ENCODE results near the gene HPCA.
"Not testable (repeated sequence)": the region's sequence is repeated elsewhere in the genome, so short reads cannot be mapped to it uniquely, and the experiment has no call there.

Gene HPCA

DNA sequence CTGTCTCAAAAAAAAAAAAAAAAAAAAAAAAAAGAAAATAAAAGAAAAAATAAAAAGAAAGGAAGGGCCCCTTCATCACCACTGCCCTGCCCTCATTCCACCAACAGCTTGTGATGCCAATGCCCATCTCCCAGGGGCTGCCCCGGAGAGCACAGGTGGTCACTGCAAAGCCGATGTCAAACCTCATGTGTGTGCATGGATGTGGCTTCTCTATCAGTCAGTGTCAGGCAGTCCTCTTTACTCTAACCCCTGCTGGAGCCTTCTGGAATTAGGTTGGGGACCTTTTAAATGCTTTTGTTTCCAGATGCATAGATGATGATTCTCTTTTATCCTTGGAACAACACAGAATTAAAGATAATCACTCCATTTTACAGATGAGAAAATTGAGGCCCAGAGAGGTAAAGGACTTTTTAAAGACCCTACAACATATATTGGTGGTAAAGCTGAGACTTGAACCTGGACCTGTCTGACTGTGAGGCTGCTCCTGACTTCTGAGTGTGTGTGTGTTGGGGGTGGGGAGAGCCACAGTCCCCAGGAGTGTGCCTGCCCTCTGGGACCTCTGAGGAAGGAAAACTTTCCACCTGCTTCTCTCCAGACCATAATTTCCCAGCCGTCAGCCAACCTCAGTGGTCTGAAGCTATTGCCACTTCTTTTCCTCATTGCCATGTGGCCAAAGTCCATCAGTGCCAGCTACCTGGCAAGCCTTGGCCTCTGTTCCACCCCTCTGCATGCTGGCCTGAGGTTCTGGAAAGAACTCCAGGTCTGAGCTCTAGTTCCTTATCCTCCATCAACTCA lies 17.9 kb downstream of the HPCA start:
- no peak for DNase-seq (ENCODE audit: low read depth)
- TF ChIP-seq, protein P1, sequence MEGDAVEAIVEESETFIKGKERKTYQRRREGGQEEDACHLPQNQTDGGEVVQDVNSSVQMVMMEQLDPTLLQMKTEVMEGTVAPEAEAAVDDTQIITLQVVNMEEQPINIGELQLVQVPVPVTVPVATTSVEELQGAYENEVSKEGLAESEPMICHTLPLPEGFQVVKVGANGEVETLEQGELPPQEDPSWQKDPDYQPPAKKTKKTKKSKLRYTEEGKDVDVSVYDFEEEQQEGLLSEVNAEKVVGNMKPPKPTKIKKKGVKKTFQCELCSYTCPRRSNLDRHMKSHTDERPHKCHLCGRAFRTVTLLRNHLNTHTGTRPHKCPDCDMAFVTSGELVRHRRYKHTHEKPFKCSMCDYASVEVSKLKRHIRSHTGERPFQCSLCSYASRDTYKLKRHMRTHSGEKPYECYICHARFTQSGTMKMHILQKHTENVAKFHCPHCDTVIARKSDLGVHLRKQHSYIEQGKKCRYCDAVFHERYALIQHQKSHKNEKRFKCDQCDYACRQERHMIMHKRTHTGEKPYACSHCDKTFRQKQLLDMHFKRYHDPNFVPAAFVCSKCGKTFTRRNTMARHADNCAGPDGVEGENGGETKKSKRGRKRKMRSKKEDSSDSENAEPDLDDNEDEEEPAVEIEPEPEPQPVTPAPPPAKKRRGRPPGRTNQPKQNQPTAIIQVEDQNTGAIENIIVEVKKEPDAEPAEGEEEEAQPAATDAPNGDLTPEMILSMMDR (IDR thresholded peaks at IDR 0.05; ENCODE audit: insufficient read depth, low read depth, low read length, missing control alignments) = no peak

DNA sequence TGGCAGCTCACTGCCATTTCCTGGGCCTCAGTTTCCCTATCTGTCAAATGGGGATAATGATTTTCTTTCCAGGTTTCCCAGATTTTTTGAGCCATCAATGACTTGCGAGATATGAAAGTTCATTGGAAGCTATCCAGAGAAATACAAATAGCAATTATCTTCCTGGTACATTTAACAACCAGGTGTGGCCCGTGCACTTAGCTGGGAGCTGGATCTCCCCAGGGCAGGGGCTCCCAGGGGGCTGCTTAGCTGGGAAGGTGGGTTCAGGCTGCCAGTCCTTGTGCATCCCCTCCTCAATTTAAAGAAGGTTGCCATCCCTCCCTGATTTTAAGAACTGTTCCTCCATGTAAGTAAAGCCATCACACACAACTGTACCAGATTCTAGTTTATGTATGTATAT lies 18.5 kb downstream of the HPCA start:
- H3K4me3 ChIP-seq (ENCODE audit: low read length) = no peak overlapping the region
- DNase-seq (ENCODE audit: low read depth) = no peak
- TF ChIP-seq, protein P1 (IDR thresholded peaks at IDR 0.05; ENCODE audit: insufficient read depth, low read depth, low read length, missing control alignments) = no peak

More for the DNA sequence above, 17.9 kb downstream of the HPCA start:
- H3K4me3 ChIP-seq (ENCODE audit: low read length) = no peak overlapping the region

DNA sequence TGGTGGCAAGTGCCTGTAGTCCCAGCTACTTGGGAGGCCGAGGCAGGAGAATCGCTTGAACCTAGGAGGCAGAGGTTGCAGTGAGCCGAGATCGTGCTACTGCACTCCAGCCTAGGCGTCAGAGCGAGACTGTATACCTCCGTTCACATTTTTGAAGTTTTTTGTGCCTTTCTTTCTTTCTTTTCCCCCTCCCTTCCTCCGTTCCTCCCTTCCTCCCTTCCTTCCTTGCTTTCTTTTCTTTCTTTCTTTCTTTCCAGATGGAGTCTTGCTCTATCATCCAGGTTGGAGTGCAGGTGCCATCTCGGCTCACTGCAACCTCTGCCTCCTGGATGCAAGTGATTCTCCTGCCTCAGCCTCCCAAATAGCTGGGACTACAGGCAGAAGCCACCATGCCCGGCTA lies 19.3 kb downstream of the HPCA start:
- H3K4me3 ChIP-seq (ENCODE audit: low read length); DNase-seq (ENCODE audit: low read depth): not testable (repeated sequence)

DNA sequence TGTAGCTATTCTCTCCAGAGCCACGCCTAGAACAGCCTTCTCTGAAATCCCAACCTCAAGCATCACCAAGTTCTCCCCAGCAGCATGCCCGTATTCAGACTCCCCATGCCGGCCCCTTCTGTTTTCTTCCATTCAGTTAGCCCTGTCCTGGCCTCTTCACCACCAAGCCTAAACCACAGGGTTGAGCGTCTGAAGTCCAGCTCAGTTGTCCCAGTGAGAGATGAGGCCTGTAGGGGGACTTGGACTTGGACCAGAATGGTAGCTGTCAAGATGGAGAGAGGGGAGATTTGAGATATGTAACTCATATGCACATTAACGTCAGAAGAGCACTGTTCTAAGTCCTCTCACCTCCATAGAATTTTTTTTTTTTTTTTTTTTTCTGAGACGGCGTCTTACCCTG lies 20.4 kb downstream of the HPCA start:
- TF ChIP-seq, protein P1 (IDR thresholded peaks at IDR 0.05; ENCODE audit: insufficient read depth, low read depth, low read length, missing control alignments) = no peak
- H3K4me3 ChIP-seq (ENCODE audit: low read length) = no peak overlapping the region
- no peak for DNase-seq (ENCODE audit: low read depth)

DNA sequence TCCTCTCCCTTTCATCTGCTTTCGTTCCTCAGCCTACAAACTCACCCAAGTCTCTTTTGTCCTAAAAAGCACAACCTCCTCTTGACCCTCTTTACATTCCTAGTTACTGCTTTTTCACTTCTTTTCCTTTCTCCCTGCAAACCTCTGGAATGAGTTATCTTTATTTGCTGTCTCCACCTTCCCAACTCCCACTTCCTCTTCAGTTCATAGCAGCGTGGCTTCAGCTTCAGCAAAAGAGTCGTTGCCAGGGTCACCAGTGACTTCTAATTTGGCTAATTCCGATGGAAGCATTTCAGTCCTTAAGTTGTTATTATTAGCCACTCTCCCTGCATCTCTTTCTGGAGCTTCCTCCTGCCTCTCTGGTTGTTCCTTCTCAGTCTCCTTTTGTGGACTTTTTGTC lies 21.1 kb downstream of the HPCA start:
- TF ChIP-seq, protein P1 (IDR thresholded peaks at IDR 0.05; ENCODE audit: insufficient read depth, low read depth, low read length, missing control alignments) = no peak
- DNase-seq (ENCODE audit: low read depth) = no peak
- H3K4me3 ChIP-seq (ENCODE audit: low read length) = no peak overlapping the region

DNA sequence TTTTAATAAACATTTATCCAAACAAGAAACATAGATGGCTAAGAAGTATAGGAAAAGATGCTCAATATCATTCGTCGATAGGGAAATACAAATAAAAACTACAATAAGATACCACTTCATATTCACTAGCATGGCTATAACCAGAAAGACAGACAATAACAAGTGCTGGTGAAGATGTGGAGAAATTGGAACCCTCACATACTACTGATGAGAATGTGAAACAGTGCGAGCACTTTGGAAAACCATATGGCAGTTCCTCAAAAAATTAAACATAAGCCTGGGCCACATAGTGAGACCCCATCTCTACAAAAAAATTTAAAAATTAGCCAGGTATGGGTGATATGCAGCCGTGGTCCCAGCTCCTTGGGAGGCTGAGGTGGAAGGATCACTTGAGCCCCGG lies 24.0 kb downstream of the HPCA start:
- no peak for DNase-seq (ENCODE audit: low read depth)
- no peak overlapping the region for H3K4me3 ChIP-seq (ENCODE audit: low read length)
- TF ChIP-seq, protein P1 (IDR thresholded peaks at IDR 0.05; ENCODE audit: insufficient read depth, low read depth, low read length, missing control alignments) = no peak

DNA sequence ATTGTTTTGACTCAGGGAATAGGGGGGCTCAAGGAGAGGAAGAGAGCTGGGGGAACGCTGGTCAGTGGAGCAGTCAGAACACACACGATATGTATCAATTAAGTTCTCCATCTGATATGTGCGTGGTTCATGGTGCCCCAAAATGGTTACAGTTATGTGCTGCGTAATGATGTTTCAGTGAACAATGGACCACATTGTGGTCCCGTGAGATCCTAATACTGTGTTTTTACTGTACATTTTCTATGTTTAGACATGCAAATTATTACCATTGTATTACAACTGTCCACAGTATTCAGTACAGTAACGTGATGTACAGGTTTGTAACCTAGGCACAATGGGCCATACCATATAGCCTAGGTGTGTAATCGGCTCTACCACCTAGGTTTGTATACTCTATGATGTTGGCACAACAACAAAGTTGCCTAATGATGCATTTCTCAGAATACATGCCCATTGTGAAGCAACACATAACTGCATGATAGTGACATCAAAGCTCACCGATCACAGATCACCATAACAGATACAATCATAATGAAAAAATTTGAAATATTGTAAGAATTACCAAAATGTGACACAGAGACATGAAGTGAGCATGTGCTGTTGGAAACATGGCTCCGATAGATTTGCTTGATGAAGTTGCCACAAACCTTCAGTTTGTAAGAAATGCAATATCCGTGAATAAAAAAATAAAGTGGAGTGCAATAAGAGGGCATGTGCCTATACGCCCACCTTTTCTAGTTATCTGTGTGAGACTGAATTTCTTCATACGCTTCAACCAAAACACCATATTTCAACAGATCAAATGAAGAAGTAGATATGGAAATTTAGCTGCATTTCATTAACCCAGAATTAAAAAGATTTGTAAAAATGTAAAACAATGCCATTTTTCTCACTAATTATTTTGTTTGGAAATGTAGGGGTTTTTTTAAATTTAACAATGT lies 29.7 kb downstream of the HPCA start:
- no peak overlapping the region for H3K4me3 ChIP-seq (ENCODE audit: low read length)
- TF ChIP-seq, protein P1 (IDR thresholded peaks at IDR 0.05; ENCODE audit: insufficient read depth, low read depth, low read length, missing control alignments) = no peak
- no peak for DNase-seq (ENCODE audit: low read depth)
